Suppressor macrophage treated with lipopolysaccharide for 1 hour (primary cell): ENCODE results near the gene HIPK1.
"Not testable (repeated sequence)": the region's sequence is repeated elsewhere in the genome, so short reads cannot be mapped to it uniquely, and the experiment has no call there.

Experiments used
- DNase-seq, 3 donors: peaks; one replicate each; pipeline ENCODE4 v3.0.0-alpha.2; 2020 to 2022

Gene HIPK1

GRCh38 chr1:114019724-114020123 is 90.6 kb downstream of the HIPK1 start:
- DNase-seq, result not testable (repeated sequence)

DNA sequence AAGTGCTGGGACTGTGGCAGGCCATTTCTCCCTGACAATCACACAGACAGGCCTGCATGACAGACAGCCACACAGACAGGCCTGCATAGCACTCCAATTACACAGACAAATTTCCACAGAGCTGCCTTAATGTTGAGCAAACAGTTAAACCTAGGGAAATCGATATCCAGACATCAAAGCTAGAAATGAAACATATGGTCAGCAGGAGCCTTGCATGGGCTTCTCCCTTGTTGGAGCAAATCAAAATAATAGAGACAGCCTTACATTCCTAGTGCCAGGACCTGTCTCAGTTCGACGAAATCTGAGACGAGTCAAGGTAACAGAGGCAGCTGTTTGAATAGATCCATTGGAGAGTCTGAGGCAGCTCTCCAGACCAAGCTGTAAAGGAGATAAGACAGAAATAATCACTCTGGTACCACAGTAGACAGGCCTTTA is 92.6 kb downstream of the HIPK1 start:
- DNase-seq, result no peak

DNA sequence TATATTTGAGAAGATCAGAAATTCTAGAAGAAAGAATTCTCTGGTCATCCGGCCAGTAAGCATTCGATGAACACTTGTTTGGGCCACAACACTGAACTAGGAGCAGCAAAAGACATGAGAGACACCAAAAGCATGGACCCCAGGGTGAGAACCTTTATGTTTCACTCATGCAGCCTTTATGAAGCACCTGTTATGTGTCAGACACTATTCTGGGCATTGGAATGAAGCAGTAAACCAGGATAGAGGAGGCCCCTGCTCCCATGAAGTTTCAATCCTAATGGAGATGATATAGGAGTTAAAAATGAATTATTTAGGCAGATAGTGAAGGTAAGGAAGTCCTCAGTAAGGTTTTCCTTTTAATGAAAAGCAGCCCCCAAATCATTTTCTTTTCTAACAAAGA is 93.8 kb downstream of the HIPK1 start:
- DNase-seq, result no peak

DNA sequence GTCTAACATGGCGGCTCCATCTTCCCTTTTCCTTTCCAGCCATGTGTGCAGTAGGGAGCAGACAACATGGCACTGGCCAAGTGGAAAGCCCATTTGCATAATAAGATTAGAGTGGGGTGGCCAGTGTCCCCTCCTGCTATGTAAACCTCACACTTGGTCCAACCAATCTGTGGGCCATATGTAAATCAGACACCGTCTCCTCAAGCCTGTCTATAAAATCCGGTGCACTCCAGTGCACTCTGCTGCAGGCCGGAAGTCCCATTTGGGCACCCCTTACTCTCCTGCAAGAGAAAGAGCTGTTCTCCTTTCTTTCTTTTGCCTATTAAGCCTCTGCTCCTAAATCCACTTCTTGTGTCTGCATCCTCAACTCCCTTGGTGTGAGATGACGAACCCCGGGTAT is 94.3 kb downstream of the HIPK1 start:
- no peak for DNase-seq

GRCh38 chr1:114024049-114024448 is 94.9 kb downstream of the HIPK1 start:
- no peak for DNase-seq

DNA sequence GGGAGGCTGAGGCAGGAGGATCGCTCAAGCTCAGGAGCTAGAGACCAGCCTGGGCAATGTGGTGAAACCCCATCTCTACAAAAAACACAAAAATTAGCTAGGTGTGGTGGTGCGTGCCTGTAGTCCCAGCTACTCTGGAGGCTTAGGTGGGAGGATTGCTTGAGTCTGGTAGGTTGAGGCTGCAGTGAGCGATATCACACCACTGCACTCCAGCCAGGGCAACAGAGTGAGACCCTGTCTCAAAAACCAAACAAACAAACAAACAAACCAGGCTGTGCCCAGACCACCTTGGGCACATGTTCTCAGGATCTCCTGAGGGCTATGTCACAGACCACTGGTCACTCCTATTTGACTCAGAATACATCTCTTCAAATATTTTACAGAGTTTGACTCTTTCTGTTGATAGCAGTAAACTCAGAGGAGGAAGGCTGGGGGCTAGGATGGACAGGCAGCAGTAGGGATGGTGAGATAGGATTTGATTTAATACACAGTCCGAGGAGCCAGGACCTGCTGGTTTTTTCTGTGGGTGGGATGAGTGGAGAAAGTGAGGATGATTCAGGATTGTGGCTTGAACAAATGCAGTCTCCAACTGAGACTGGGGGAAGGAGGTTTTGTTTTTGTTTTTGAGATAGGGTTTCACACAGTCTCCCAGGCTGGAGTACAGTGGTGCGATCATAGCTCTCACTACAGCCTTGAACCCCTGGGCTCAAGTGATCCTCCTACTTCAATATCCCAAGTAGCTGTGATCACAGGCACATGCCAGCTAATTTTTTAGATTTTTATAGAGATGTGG is 96.7 kb downstream of the HIPK1 start:
- no peak for DNase-seq

DNA sequence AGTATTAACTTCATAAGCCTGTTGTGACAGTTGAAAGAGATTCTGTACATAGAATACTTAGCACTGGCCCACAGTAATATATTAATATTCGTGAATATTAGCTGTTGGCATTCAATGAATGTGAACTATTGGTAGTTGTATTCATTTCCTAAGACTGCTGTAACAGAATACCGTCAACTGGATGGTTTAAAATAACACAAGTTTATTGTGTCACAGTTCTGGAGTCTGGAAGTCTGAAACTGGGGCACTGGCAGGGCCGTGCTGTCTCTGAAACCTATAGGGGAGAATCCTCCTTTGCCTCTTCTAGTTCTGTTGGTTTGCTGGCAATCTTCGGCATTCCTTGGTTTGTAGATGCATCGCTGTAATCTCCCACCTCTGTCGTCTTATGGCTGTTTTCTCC is 97.7 kb downstream of the HIPK1 start:
- no peak for DNase-seq
